Measurements from ENCODE around the gene ADGRF4. TPM values are rescaled to one million over a fixed set of nuclear protein-coding genes. Genes with fewer than 3 reads are reported as not detected.

Gene ADGRF4
- total and polyA plus RNA-seq, 9 donors = 0.11 to 1.3 (median 0.27) TPM; not detected in 2

DNA sequence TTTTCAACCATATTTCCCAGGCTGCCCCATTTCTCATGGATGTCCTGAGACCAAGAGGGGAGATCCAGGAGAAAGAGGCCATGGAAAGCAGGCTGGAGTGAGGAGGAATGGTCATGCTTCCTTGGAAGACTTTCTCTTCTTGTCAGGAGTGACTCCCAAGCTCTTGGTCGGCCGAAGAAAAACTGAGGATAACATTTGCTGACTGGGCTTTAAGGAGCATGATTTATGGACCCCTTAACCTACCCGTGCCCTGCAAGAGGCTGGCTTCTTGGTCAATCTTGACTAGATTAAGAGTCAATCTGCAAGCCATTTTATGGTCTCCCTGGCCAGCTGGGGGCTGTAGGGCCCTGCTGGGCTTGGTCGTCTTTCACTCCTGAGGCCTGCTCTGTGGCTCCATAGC is 22.8 kb downstream of the ADGRF4 start:
- TF ChIP-seq, protein P1, sequence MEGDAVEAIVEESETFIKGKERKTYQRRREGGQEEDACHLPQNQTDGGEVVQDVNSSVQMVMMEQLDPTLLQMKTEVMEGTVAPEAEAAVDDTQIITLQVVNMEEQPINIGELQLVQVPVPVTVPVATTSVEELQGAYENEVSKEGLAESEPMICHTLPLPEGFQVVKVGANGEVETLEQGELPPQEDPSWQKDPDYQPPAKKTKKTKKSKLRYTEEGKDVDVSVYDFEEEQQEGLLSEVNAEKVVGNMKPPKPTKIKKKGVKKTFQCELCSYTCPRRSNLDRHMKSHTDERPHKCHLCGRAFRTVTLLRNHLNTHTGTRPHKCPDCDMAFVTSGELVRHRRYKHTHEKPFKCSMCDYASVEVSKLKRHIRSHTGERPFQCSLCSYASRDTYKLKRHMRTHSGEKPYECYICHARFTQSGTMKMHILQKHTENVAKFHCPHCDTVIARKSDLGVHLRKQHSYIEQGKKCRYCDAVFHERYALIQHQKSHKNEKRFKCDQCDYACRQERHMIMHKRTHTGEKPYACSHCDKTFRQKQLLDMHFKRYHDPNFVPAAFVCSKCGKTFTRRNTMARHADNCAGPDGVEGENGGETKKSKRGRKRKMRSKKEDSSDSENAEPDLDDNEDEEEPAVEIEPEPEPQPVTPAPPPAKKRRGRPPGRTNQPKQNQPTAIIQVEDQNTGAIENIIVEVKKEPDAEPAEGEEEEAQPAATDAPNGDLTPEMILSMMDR (IDR thresholded peaks at IDR 0.05) = no peak
- TF ChIP-seq EP300 (IDR thresholded peaks at IDR 0.05) (no peak), POLR2A (IDR thresholded peaks at IDR 0.05) (no peak)
- intact Hi-C loops (cut with DNase I) = no loop called here
- H3K4me1 ChIP-seq (ENCODE audit: insufficient read depth) = no peaks in the 10 kb centered on the region
- no peaks in the 10 kb centered on the region for H3K27me3 ChIP-seq
- H3K9me3 ChIP-seq = no peaks in the 10 kb centered on the region
- H3K36me3 ChIP-seq = no peaks in the 10 kb centered on the region
- no peak overlapping the region for H3K27ac ChIP-seq
- DNase-seq = no peak
- H3K4me3 ChIP-seq = no peak overlapping the region
- WGBS, 3 donors = 68 to 76% (median 71%) methylated on average over 4 of the region's 4 CpGs

DNA sequence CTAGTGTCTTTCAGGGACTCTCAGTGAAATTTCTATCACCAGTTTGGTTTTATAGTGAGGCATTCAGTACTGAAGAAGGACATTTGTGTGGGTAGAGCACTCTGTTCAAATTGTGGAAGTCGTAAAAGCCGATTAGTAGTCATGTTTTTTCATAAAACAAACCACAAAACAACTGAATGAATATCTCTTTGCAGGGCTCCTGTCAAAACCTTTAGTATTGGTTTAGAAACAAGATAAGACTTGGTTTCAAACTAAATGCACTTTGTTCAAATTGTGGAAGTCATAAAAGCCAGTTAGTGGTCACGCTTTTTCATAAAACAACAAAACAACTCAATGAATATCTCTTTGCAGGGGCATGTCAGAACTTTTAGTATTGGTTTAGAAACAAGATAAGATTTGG is 23.8 kb downstream of the ADGRF4 start:
- Histone ChIP-seq H3K27ac (no peak overlapping the region), H3K27me3 (no peaks in the 10 kb centered on the region), H3K9me3 (no peaks in the 10 kb centered on the region), H3K4me1 (ENCODE audit: insufficient read depth) (no peaks in the 10 kb centered on the region), H3K4me3 (no peak overlapping the region), H3K36me3 (no peaks in the 10 kb centered on the region)
- no peak for DNase-seq
- 10 to 12% (median 11%) methylated on average over 3 of the region's 3 CpGs for WGBS, 3 donors
- intact Hi-C loops (cut with DNase I) = no loop called here
- TF ChIP-seq EP300 (IDR thresholded peaks at IDR 0.05) (no peak), POLR2A (IDR thresholded peaks at IDR 0.05) (no peak)
- TF ChIP-seq, protein P1 (IDR thresholded peaks at IDR 0.05) = no peak

DNA sequence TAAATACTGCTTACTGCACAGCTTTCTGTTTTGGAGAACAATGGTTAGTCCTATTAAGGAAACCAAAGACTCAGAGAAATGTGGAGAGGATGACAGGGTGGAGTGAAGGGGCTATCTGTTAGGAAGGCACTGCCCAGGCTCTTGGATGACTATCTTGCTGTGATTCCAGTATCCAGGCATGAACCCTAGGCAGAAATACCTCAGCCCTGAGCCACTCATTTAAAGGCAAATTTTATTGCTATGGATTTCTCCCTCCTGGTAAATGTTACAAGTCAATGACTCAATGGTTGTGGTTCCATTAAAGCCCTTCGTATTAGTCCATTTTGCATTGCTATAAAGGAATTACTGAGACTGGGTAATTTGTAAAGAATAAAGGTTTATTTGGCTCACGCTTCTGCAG is 25.9 kb downstream of the ADGRF4 start:
- Histone ChIP-seq H3K4me3 (no peak overlapping the region), H3K9me3 (no peaks in the 10 kb centered on the region), H3K27me3 (no peaks in the 10 kb centered on the region), H3K36me3 (no peaks in the 10 kb centered on the region), H3K27ac (no peak overlapping the region), H3K4me1 (ENCODE audit: insufficient read depth) (no peaks in the 10 kb centered on the region)
- TF ChIP-seq POLR2A (IDR thresholded peaks at IDR 0.05) (no peak), EP300 (IDR thresholded peaks at IDR 0.05) (no peak)
- TF ChIP-seq, protein P1 (IDR thresholded peaks at IDR 0.05) = no peak
- 82 to 94% (median 92%) methylated on average over 2 of the region's 2 CpGs for WGBS, 3 donors
- DNase-seq = no peak
- intact Hi-C loops (cut with DNase I) = no loop called here

DNA sequence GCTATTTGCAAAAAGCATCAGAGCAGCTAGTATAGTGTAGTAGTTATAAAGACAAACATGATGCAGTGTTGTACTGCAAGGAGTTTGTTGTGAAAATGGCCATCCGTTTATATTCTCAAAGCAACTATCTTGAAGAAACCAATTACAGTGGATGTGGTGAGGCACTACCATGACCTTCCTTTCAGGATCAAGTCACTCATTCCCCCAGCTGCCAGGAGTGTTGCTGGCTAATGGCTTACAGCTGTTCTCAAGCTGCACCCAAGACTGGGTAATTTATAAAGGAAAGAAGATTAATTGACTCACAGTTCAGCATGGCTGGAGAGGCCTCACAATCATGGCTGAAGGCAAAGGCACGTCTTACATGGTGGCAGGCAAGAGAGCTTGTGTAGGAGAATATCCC is 29.0 kb downstream of the ADGRF4 start:
- Histone ChIP-seq H3K27ac (no peak overlapping the region), H3K9me3 (no peaks in the 10 kb centered on the region), H3K4me1 (ENCODE audit: insufficient read depth) (no peaks in the 10 kb centered on the region), H3K36me3 (no peaks in the 10 kb centered on the region), H3K27me3 (no peaks in the 10 kb centered on the region), H3K4me3 (no peak overlapping the region)
- intact Hi-C loops (cut with DNase I) = no loop called here
- WGBS, 3 donors = 9 to 28% (median 9%) methylated on average over 2 of the region's 2 CpGs
- DNase-seq = no peak
- TF ChIP-seq, protein P1 (IDR thresholded peaks at IDR 0.05) = no peak
- TF ChIP-seq POLR2A (IDR thresholded peaks at IDR 0.05) = no peak
- TF ChIP-seq EP300 (IDR thresholded peaks at IDR 0.05) = no peak

DNA sequence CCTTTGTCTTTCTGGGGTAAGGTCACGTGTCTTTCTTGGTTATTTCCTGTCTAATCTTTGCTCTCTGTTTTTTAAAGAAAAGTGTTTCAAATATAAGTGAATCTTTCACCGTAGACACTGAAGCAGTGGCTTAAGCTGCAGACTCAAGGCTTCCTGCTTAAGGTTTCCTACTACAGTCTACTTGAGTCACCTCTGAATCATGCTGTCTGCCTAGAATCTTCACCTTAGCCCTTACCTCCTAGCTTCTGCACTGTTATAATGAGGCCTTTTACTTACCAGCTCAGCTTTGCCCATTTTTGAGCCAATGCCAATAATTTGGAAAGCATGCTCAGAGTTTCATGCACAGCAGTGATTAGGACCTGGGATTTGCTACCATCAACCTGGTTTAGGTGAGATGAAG is 30.6 kb downstream of the ADGRF4 start:
- H3K4me3 ChIP-seq = no peak overlapping the region
- no peak overlapping the region for H3K27ac ChIP-seq
- WGBS, 3 donors = 41 to 50% (median 42%) methylated on average over 2 of the region's 2 CpGs
- H3K4me1 ChIP-seq (ENCODE audit: insufficient read depth) = no peaks in the 10 kb centered on the region
- intact Hi-C loops (cut with DNase I) = no loop called here
- no peaks in the 10 kb centered on the region for H3K27me3 ChIP-seq
- no peaks in the 10 kb centered on the region for H3K9me3 ChIP-seq
- no peak for TF ChIP-seq EP300 (IDR thresholded peaks at IDR 0.05)
- DNase-seq = no peak
- no peaks in the 10 kb centered on the region for H3K36me3 ChIP-seq
